Sigmoid colon (tissue), 7 donors: ENCODE measurements around the gene LAMA3. TPM values are rescaled to one million over a fixed set of nuclear protein-coding genes. Genes with fewer than 3 reads are reported as not detected.

Source experiments
- DNase-seq: peaks from one replicate; pipeline ENCODE4 v3.0.0-alpha.2; 2019
- H3K27ac ChIP-seq, 4 donors: fragments of 200-600 bp; sonication (generic); one replicate each; pipeline ENCODE4 v1.5.1; 2016 to 2019; ENCODE audit warnings: mild to moderate bottlenecking in 1 of 4
- H3K27me3 ChIP-seq, 3 donors: fragments of 200-600 bp; sonication (generic); one replicate each; pipeline ENCODE4 v1.5.1; 2019; ENCODE audit warnings: mild to moderate bottlenecking in 1 of 3
- H3K36me3 ChIP-seq, 4 donors: fragments of 200-600 bp; sonication (generic); one replicate each; pipeline ENCODE4 v1.5.1; 2016 to 2019
- H3K4me1 ChIP-seq, 4 donors: fragments of 200-600 bp; sonication (generic); one replicate each; pipeline ENCODE4 v1.5.1; 2017 to 2019
- H3K4me3 ChIP-seq, 4 donors: fragments of 200-600 bp; sonication (generic); one replicate each; pipeline ENCODE4 v1.5.1; 2017 to 2019; ENCODE audit warnings: mild to moderate bottlenecking in 2 of 4, moderate library complexity in 1 of 4
- H3K9me3 ChIP-seq, 4 donors: fragments of 200-600 bp in 3 of 4; sonication (generic) in 3 of 4; one replicate each; pipeline versions ENCODE4 v1.5.1 to v1.6.1; 2013 to 2019
- CTCF ChIP-seq, 4 experiments: fragments of 450-650 bp in 3 of 4; fragments of 200-600 bp in 1 of 4; IDR thresholded peaks; one replicate each; pipeline ENCODE4 v1.5.1; 2016 to 2019; ENCODE audit warnings: antibody characterized with exemption in 4 of 4, mild to moderate bottlenecking in 3 of 4, moderate library complexity in 2 of 4
- EP300 ChIP-seq, 4 donors: sonication (generic); formaldehyde crosslinking; IDR thresholded peaks; one replicate each; pipeline ENCODE4 v1.6.1; 2017; ENCODE audit warnings: antibody characterized with exemption in 4 of 4
- POLR2A ChIP-seq, 2 donors: fragments of 450-650 bp; IDR thresholded peaks; one replicate each; pipeline ENCODE4 v1.6.1; 2016; ENCODE audit warnings: antibody characterized with exemption in 2 of 2, mild to moderate bottlenecking in 2 of 2, moderate library complexity in 2 of 2
- POLR2AphosphoS5 ChIP-seq, 4 donors: sonication (generic); formaldehyde crosslinking; IDR thresholded peaks; one replicate each; pipeline ENCODE4 v1.6.1; 2017; ENCODE audit warnings: antibody characterized with exemption in 4 of 4
- WGBS, 2 donors: extraction: QIAGEN DNeasy Blood & Tissue Kit; methylation state at CpG; one replicate each; pipeline ENCODE4 v1.1.7; 2013; 5-methylcytosine and 5-hydroxymethylcytosine counted together
- intact Hi-C: fragments of 100-400 bp; cut with DNase I; formaldehyde crosslinking; loops from one replicate; pipeline ENCODE4 v1.15.1; 2023
- polyA plus RNA-seq, 3 donors: library from polyadenylated mRNA; stranded (reverse); fragments of 200-250 nt; gene quantifications; one replicate each; pipeline ENCODE4 v1.2.3, GENCODE V29; 2013
- total RNA-seq, 4 donors: library from RNA; depleted of rRNA; stranded (reverse); fragments of >200 nt; gene quantifications; one replicate each; pipeline ENCODE4 v1.1.0, GENCODE V29; 2016
- donor health status: healthy with polysubstance abuse.
- donor health status: Bipolar disorder and iron deficiency.
- donor health status: healthy.

The LAMA3 gene
- total and polyA plus RNA-seq, 7 donors, result 6.0 to 19.9 (median 14.1) TPM

- H3K4me3 ChIP-seq, result no peak overlapping the region
- 90 to 94% methylated on average over 6 of the region's 6 CpGs for WGBS, 2 donors
- H3K27me3 ChIP-seq, result no peaks in the 10 kb centered on the region
- DNase-seq, result no peak
- no peaks in the 10 kb centered on the region for H3K4me1 ChIP-seq
- intact Hi-C loops, result no loop called here
- no peaks in the 10 kb centered on the region for H3K9me3 ChIP-seq
- H3K27ac ChIP-seq, result no peak overlapping the region
- TF ChIP-seq EP300 (IDR thresholded peaks at IDR 0.05) (no peak), CTCF (IDR thresholded peaks at IDR 0.05) (no peak), POLR2A (IDR thresholded peaks at IDR 0.05) (no peak), POLR2AphosphoS5 (IDR thresholded peaks at IDR 0.05) (no peak)
- H3K36me3 ChIP-seq, result no peaks in the 10 kb centered on the region
Measured at GRCh38 chr18:23793985-23794867, 105.0 kb downstream of the LAMA3 start.

GRCh38 chr18:23798249-23798648 is 109.0 kb downstream of the LAMA3 start:
- 79 to 93% methylated on average over 7 of the region's 7 CpGs for WGBS, 2 donors
- no peak for TF ChIP-seq POLR2AphosphoS5 (IDR thresholded peaks at IDR 0.05)
- no peak for TF ChIP-seq POLR2A (IDR thresholded peaks at IDR 0.05)
- no peak for TF ChIP-seq EP300 (IDR thresholded peaks at IDR 0.05)
- TF ChIP-seq CTCF (IDR thresholded peaks at IDR 0.05), result no peak
- no peaks in the 10 kb centered on the region for H3K27me3 ChIP-seq
- no peaks in the 10 kb centered on the region for H3K9me3 ChIP-seq
- DNase-seq, result no peak
- H3K4me1 ChIP-seq, result no peaks in the 10 kb centered on the region
- intact Hi-C loops, result no loop called here
- H3K36me3 ChIP-seq, result no peaks in the 10 kb centered on the region
- no peak overlapping the region for H3K27ac ChIP-seq
- no peak overlapping the region for H3K4me3 ChIP-seq

GRCh38 chr18:23798824-23799223 is 109.6 kb downstream of the LAMA3 start:
- no peak for DNase-seq
- H3K4me1 ChIP-seq, result no peaks in the 10 kb centered on the region
- intact Hi-C loops, result no loop called here
- H3K36me3 ChIP-seq, result no peaks in the 10 kb centered on the region
- no peak for TF ChIP-seq CTCF (IDR thresholded peaks at IDR 0.05)
- no peak for TF ChIP-seq POLR2A (IDR thresholded peaks at IDR 0.05)
- TF ChIP-seq POLR2AphosphoS5 (IDR thresholded peaks at IDR 0.05), result no peak
- no peak for TF ChIP-seq EP300 (IDR thresholded peaks at IDR 0.05)
- WGBS, 2 donors, result 64% methylated on average over 3 of the region's 3 CpGs
- no peaks in the 10 kb centered on the region for H3K27me3 ChIP-seq
- H3K9me3 ChIP-seq, result no peaks in the 10 kb centered on the region
- H3K27ac ChIP-seq, result no peak overlapping the region
- H3K4me3 ChIP-seq, result no peak overlapping the region

- Histone ChIP-seq H3K4me1 (no peaks in the 10 kb centered on the region), H3K4me3 (no peak overlapping the region), H3K27ac (no peak overlapping the region), H3K9me3 (no peaks in the 10 kb centered on the region), H3K36me3 (no peaks in the 10 kb centered on the region), H3K27me3 (no peaks in the 10 kb centered on the region)
- TF ChIP-seq EP300 (IDR thresholded peaks at IDR 0.05) (no peak), POLR2A (IDR thresholded peaks at IDR 0.05) (no peak), POLR2AphosphoS5 (IDR thresholded peaks at IDR 0.05) (no peak), CTCF (IDR thresholded peaks at IDR 0.05) (no peak)
- WGBS, 2 donors, result 96 to 97% methylated on average over 7 of the region's 7 CpGs
- no peak for DNase-seq
- intact Hi-C loops, result no loop called here
Measured at GRCh38 chr18:23799540-23799939, 110.3 kb downstream of the LAMA3 start.
